HL-60/S4 treated with retinoic acid at 250 ng/mL for 4 days and 3 days (cell line): Measurements from ENCODE around the gene ZNF641.
"Not testable (repeated sequence)": the region's sequence is repeated elsewhere in the genome, so short reads cannot be mapped to it uniquely, and the experiment has no call there.

ENCODE experiments used
- in situ Hi-C: fragments of 300-500 bp; cut with MboI; formaldehyde crosslinking; loops from 2 replicates; pipeline ENCODE4 v1.7.0; 2022; ENCODE audit warnings: low sequenced_read_pairs

ZNF641 gene

DNA sequence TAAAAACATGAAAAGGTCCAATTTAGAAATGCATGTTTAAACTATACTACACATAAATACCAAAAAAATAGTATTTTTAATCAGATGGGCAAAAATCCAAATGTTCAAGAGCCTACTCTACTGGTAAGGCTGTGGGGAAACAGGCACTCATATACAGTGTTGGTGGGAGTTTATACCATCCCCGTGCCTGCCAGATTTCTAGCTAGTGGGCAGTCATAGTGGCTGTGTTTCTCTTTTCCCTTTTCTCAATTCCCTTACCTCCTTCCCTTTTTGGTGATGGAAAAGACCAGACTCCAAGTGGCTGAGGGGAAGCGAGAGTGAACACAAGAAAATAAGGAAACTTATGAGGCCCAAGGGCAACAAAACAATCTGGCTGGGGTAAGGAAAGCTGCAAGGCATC lies 14.7 kb downstream of the ZNF641 start:
- in situ Hi-C loops: no loop called here

DNA sequence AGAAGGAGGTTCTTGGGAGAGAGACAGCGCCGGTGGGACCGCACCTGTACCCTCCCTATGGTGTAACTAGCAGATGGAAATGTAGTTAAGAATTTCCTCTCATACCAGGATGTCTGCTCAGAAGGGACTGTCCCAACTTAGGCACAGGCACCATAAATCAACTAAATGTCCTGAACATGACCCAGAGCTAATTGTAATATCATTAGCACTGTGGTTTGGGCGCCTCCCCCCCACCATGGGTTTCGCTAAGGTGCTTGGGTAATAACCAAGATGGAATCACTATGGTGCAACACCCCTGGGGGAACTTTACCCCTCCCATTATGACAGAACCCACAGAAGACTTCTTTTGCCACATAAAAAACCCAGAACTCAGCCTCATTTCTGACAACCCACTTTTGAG lies 15.9 kb downstream of the ZNF641 start:
- in situ Hi-C loops: no loop called here

DNA sequence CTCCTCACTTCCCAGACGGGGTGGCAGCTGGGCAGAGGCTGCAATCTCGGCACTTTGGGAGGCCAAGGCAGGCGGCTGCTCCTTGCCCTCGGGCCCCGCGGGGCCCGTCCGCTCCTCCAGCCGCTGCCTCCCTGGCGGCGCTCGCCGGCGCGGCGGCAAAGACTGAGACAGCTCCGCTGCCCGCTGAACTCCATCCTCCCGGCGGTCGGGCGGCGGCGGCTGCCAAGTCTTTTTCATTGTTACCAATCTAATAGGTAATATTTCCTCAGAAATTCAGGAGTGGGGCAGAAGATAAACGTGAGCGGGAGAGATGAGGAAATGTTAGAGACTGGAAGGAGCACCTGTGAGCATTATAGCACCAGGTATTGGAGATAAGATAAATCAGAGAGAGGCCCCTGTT lies 17.0 kb downstream of the ZNF641 start:
- in situ Hi-C loops: not testable (repeated sequence)

DNA sequence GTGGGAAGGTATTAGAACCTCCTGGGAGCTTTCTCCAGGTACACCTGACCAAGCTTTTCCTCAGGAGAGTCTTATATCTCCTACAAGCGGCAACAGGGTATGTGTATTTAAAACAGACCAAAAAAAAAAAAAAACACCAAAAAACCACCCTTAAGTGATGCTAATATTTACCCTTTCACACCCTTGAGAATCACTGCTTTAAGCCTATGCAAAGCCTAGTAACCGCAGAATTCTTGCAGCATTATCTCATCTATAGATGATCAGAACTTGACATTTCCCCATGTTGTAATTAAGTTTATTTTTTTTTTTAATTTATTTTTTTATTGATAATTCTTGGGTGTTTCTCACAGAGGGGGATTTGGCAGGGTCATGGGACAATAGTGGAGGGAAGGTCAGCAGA lies 19.3 kb downstream of the ZNF641 start:
- in situ Hi-C loops: no loop called here

DNA sequence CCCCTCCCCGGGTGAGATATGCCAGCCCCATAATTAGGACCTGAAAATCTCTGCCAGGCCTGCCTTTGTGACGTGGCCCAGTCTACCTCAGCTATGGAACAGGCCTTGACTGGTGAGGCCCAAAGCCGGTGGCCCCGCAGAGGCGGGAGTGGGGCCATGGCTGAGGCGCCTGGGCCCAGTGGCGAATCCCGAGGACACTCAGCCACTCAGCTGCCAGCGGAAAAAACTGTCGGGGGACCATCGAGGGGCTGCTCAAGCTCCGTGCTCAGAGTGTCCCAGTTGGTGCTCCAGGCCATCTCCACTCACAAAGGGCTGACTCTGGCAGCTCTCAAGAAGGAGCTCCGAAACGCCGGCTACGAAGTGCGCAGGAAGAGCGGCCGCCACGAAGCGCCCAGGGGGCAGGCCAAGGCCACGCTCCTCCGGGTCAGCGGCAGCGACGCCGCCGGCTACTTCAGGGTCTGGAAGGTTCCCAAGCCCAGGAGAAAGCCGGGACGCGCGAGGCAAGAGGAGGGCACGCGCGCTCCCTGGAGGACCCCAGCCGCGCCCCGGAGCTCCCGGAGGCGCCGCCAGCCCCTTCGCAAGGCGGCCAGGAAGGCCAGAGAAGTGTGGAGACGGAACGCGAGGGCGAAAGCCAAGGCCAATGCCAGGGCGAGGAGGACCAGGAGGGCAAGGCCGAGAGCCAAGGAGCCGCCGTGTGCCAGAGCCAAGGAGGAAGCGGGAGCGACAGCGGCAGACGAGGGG lies 21.4 kb downstream of the ZNF641 start:
- in situ Hi-C loops: no loop called here

DNA sequence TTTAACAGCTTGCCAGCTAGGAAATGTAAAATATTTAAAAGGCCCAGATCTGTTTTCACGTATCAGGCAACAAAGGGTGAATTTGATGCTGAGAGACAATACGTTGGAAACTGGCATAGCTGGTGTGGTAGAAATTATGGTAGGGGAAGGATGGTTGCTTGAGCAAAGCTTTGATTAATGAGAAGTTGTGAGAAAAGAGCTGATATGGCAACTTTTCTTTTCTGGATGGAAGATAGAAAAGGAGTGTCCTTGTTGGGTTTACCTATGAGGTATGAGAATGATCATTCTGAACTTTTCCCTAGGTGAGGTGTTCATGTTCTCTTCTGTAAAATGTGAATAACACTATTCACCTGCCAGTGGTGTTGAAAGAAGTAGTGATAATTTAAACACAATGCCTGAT lies 34.2 kb downstream of the ZNF641 start:
- in situ Hi-C loops: no loop called here

DNA sequence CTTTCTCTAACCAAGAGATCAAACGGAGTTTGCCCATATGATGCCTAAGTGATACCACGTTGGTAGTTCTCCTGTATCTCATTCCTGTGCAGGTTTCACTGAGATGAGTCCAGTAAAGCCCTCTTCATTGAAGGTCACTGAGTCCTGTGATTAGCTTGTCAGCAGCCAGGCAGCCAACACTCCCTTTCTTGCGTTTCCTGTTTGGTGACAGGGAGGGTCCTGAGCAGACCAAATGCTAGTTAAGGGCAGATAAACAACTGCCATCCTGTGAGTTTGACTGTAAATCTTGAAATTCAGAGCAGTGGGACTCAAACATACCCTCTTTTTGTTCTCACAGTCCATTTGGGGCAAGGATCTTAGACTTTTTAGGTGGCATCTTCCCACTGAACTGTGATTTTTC lies 39.4 kb downstream of the ZNF641 start:
- in situ Hi-C loops: no loop called here

DNA sequence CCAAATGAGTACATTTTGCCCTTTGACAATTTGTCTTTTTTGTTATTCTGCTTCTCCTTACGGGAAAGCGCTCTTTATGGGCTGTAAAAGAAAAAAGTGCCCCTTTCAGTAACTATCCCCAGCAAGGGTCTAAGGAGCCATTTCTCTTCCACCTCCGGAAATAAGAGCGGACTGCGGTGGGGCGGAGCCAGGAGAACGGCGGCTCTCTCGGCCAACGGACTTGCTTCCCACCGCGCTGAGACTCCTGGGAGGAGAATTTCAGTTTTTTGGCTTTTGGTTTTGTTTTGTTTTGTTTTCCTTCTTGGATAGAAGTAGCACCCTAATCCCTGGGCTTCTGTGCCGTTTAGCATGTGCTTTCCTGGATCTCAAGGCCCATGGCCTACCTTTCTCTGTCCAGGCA lies 43.5 kb downstream of the ZNF641 start:
- in situ Hi-C loops: no loop called here

DNA sequence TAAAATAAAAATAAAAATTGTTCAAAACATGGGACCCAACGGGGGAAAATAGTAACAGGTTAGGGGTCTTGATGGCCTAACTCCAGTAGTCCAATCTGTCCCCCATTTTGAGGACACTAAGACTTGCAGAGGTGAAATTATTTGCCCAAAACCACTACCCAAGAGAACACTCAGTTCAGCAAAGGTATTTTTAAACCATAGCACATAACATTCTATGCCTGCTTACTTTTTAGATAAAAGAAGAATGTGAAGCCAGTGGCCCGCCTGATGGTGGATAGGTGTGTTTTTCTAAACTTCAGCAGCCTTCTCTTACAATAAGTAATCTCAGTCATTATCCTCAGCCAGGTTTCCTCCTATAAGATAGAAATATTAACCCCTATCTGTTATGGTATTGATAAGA lies 45.5 kb downstream of the ZNF641 start:
- in situ Hi-C loops: no loop called here

DNA sequence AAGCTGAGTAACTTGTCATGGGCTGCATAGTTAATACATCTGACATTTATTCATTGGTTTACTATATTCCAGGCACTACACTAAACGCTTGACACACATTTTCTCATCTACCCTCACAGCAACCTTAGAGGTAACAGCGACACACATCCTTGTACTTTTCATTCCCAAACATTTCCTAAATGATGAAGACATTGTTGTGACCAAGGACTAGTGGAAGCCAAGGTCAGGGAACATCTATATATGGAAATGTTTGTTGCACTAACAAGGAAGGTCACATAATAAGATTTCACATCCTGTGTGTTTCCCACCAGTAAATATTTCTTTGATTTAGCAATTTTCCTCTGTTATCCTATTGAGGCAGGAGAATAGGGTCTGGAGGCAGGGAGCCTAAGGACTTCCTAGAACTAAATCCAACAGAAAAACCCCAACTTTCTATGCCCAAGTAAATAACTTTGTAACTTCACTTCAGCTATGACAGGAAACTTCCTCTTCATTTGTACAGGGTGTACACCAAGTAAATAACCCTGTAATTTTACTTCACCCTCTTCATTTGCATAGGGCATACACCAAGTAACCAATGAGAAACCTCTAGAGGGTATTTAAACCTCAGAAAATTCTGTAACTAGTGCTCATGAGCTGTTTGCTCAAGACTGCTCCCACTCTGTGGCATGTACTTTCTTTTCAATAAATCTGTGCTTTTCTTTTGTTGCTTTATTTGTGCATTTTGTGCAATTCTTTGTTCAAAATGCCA lies 48.4 kb downstream of the ZNF641 start:
- in situ Hi-C loops: no loop called here

DNA sequence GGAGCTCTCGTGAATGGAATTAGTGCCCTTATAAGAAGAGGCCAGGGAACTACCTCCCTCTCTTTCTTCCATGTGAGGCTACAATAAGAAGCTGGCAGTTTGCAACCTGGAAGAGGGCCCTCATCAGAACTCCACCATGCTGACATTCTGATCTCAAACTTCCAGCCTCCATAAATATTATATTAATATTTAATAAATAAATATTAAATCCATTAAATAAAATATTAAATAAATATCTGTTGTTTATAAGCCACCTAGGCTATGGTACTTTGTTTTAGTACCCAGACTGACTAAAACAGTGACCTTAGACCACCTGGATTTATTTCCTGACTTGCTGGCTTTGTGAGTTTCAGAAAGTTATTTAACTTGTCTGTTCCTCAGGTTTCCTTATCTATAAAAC lies 49.9 kb downstream of the ZNF641 start:
- in situ Hi-C loops: no loop called here

DNA sequence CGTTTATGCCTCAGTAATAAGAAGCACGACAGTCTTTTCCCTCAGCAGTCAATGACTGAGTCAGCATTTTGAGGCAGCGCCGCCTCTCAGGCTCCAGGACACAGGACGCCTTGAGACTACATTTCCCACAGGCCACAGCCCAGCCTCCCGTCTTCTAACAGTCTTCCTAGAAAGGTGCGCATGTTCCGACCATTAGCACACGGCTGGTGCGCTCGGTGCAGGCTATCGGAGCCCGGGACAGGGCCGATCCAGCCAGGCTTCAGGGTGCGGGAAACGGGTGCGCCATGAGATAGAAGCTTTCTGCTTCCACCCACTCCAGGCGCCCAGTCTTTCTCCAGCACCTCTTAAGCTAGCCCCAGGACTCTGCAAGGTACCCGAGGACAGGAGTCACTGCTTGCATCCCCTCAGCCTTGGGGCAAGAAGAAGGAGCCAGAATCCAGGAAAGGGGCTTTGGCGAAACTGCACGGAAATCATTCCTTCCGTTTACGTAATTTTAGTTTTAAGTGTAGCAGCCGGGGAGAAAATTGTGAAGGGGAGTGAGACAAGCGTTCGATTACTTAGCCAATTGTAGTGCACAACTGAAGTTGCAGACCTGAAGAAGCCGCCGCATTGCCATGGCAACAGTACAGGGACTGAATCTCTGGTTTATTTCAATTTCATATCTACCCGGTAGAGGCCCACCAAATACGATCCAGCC lies 54.0 kb downstream of the ZNF641 start:
- in situ Hi-C loops: no loop called here

DNA sequence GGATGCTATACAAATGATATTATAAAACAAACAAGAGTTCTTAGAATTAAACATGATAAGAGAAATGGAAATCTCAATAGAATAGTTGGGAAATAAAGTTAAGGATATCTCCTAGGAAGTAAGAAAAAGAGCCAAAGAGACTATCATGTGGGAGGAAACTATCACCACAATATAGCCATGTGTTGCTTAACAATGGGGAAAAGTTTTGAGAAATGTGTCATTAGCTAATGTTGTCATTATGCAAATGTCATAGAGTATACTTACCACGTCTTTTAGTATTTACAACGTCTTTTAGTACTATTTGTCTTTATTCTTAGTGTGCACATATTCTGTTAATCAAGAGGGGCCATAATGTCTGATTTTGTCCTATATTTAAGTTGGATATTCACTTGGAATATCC lies 58.7 kb downstream of the ZNF641 start:
- in situ Hi-C loops: no loop called here

DNA sequence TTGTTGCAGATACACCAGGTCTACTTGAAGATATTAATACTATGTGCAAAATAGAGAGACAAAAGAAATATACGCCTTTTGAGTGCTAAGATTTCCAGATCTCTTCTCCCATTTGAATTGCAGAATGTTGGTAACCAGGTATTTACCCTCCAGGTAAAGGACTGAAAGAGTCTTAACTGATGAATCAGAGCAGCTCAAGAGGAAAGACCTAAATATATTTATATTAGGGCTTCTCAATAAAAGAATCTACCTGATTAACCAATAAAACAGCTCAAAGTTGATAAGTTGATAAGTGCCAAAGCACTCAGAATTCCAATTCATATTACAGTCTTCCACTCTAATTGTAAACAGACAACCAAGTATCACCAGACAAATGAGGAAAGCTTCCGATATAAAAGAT lies 59.2 kb downstream of the ZNF641 start:
- in situ Hi-C loops: no loop called here

DNA sequence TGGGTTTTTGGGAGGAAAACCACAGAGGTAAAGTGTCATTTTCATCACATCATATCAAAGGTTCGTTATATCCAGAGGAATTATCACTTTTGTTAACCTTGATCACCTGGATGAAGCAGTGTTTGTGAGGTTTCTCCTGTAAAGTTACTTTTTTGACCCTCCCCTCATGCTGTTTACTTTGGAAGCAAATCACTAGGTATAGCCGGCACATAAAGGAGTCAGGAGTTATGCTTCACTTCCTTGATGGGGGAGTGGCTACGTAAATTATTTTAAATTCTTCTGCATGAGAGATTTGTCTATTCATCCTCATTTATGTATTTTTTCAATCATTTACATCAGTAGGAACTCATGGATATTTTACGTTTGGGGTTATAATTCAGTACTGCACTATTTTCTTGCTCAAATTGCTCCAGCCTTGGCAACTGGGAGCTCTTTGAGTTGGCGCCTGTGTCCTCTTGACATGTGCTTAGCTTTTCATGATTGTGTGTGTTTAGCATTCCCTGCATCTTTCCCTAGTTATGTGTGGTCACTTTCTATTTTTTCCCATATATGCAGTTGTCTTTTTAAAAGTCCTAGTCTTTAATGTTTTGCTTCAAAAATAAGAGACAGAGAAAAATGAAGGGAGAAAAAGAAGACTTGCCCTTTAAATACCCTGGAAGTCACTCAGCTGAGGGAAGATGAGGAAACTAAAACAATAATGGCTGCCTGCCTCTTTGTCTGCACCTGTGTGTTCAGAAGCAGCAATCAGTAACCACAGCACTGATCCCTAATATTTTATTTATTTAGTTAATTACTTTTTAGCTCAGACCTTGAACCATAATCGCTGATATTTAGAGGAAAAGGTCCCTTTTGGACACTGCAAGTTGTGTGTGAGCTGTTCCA lies 62.1 kb downstream of the ZNF641 start:
- in situ Hi-C loops: no loop called here
